ENCODE results near the gene FAM171A1.
"Not testable (repeated sequence)": the region's sequence is repeated elsewhere in the genome, so short reads cannot be mapped to it uniquely, and the experiment has no call there.

FAM171A1 gene

GRCh38 chr10:15342970-15343369, 28.1 kb downstream of the FAM171A1 start:
- DNase-seq: no peak

GRCh38 chr10:15341502-15342128, 29.5 kb downstream of the FAM171A1 start:
- no peak for DNase-seq

GRCh38 chr10:15339892-15340291, 31.2 kb downstream of the FAM171A1 start:
- DNase-seq: no peak

- DNase-seq: not testable (repeated sequence)
Observed at GRCh38 chr10:15337441-15337923, 33.6 kb downstream of the FAM171A1 start.

- DNase-seq: no peak
Observed at GRCh38 chr10:15336211-15336610, 34.9 kb downstream of the FAM171A1 start.

- DNase-seq: no peak
Observed at GRCh38 chr10:15335508-15335907, 35.6 kb downstream of the FAM171A1 start.

GRCh38 chr10:15334650-15335323, 36.3 kb downstream of the FAM171A1 start:
- DNase-seq: no peak

GRCh38 chr10:15333909-15334649, 37.0 kb downstream of the FAM171A1 start:
- DNase-seq: no peak

- DNase-seq: not testable (repeated sequence)
Observed at GRCh38 chr10:15333181-15333580, 37.9 kb downstream of the FAM171A1 start.

GRCh38 chr10:15331461-15331860, 39.6 kb downstream of the FAM171A1 start:
- DNase-seq: no peak

- no peak for DNase-seq
Observed at GRCh38 chr10:15329437-15329836, 41.7 kb downstream of the FAM171A1 start.

GRCh38 chr10:15325944-15326284, 45.2 kb downstream of the FAM171A1 start:
- no peak for DNase-seq

GRCh38 chr10:15325243-15325943, 45.7 kb downstream of the FAM171A1 start:
- DNase-seq: no peak

GRCh38 chr10:15324611-15325010, 46.5 kb downstream of the FAM171A1 start:
- DNase-seq: no peak

GRCh38 chr10:15324113-15324512, 47.0 kb downstream of the FAM171A1 start:
- no peak for DNase-seq

GRCh38 chr10:15322356-15322755, 48.7 kb downstream of the FAM171A1 start:
- DNase-seq: no peak

- DNase-seq: no peak
Observed at GRCh38 chr10:15321431-15322341, 49.4 kb downstream of the FAM171A1 start.

- DNase-seq: no peak
Observed at GRCh38 chr10:15320522-15321203, 50.4 kb downstream of the FAM171A1 start.

GRCh38 chr10:15320118-15320517, 51.0 kb downstream of the FAM171A1 start:
- DNase-seq: no peak

GRCh38 chr10:15316871-15317464, 54.1 kb downstream of the FAM171A1 start:
- DNase-seq: no peak

GRCh38 chr10:15316145-15316544, 54.9 kb downstream of the FAM171A1 start:
- no peak for DNase-seq
